Suprapubic skin (tissue), 3 donors: Measurements from ENCODE around the gene ABHD4.

Source experiments
- CTCF ChIP-seq, 2 donors: fragments of 200-600 bp in 1 of 2; fragments of 450-650 bp in 1 of 2; sonication (generic) in 1 of 2; IDR thresholded peaks; one replicate each; pipeline ENCODE4 v1.5.1; 2016 to 2019; ENCODE audit warnings: antibody characterized with exemption in 2 of 2, mild to moderate bottlenecking in 1 of 2, moderate library complexity in 1 of 2
- EP300 ChIP-seq: sonication (generic); formaldehyde crosslinking; IDR thresholded peaks from one replicate; pipeline ENCODE4 v1.6.1; 2017; ENCODE audit warnings: antibody characterized with exemption
- POLR2A ChIP-seq, 2 donors: fragments of 450-650 bp; IDR thresholded peaks; one replicate each; pipeline ENCODE4 v1.6.1; 2017; ENCODE audit warnings: antibody characterized with exemption in 2 of 2, mild to moderate bottlenecking in 2 of 2, moderate library complexity in 2 of 2

DNA sequence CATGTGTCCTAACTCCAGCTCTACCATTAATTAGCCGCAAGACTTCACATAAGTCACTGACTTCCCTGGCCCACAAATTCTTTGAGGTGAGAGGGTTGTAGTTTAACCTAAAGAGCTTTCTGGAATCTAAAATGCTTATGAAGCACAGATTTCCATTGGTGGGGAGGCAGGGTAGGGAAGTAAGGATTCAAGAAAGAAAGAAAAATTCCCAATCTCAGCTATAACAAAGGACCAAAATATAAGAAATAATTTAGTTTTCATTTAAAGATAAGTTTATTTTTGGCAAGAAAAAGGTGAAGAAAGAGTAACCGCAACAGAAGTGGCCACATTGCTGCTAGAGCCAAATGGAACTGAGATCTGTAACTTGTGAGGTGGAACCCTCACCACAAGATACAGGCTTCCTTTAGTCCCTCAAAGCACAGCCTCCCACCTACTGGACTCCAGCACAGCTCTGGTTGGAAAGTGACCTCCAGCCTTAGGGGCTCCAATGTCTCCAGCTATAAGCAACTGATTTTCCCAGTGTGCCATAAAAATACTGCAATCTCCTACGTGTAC lies 32.6 kb upstream of the ABHD4 start:
- no peak for TF ChIP-seq CTCF (IDR thresholded peaks at IDR 0.05)
- TF ChIP-seq POLR2A (IDR thresholded peaks at IDR 0.05), result no peak
- TF ChIP-seq EP300, result no peak
